ENCODE measurements around the gene ALG3. TPM values are rescaled to one million over a fixed set of nuclear protein-coding genes. Genes with fewer than 3 reads are reported as not detected.

The ALG3 gene
- total RNA-seq, 1 experiment from 2014 or later: 72.7 TPM

- no peak overlapping the region for H3K27ac ChIP-seq (ENCODE audit: low read length)
- no peak overlapping the region for H3K4me3 ChIP-seq (ENCODE audit: low read depth in 2 of 2, low read length in 2 of 2)
- H3K27me3 ChIP-seq (ENCODE audit: control insufficient read depth, insufficient read depth, low read length): peaks cover 14% of the 10 kb centered on the region; the same call in 1 of the 2 replicates
- ChIA-PET POLR2A (interaction anchor here (0.6 kb wide), 1 partner anchor 15 kb away, joined by 3 read pairs; no protein-coding TSS in a partner anchor), CTCF (interaction anchor here (0.7 to 2.5 kb wide), 7 partner anchors 14 to 410 kb away, joined by 3 to 7 read pairs (median 4); partner anchors contain the start of gene EEF1AKMT4)
- peak; percentile 59 for ATAC-seq
- peak; percentile 35 for DNase-seq (ENCODE audit: low read depth, low spot score)
- in situ Hi-C loops (cut with HindIII; ENCODE audit: low pct_unique_long_range_greater_than_20kb, low sequenced_read_pairs): no loop called here
- intact Hi-C loops (cut with micrococcal nuclease; ENCODE audit: unreplicated experiment): no loop called here
- TF ChIP-seq CTCF (IDR thresholded peaks at IDR 0.05): peak; percentile 97
- no peak for TF ChIP-seq REST (IDR thresholded peaks at IDR 0.05; ENCODE audit: insufficient read depth in 1 of 2, low read depth in 2 of 2, low read length in 1 of 2)
- no TSS peak for BruUV-seq (replicated peaks)
- no peaks in the 10 kb centered on the region for H3K4me1 ChIP-seq (ENCODE audit: control insufficient read depth, insufficient read depth, low read length)
- H3K36me3 ChIP-seq (ENCODE audit: control insufficient read depth, insufficient read depth, low read length): peaks cover 2% of the 10 kb centered on the region; the same call in 1 of the 2 replicates
- no peaks in the 10 kb centered on the region for H3K9me3 ChIP-seq (ENCODE audit: control insufficient read depth, insufficient read depth, low read depth, low read length)
Measured at GRCh38 chr3:184227481-184227935, 21.3 kb downstream of the ALG3 start.

GRCh38 chr3:184223946-184224345, 24.8 kb downstream of the ALG3 start:
- DNase-seq (ENCODE audit: low read depth, low spot score): no peak
- TF ChIP-seq TCF7L2 (IDR thresholded peaks at IDR 0.05; ENCODE audit: low read depth, low read length) (no peak), REST (IDR thresholded peaks at IDR 0.05; ENCODE audit: insufficient read depth in 1 of 2, low read depth in 2 of 2, low read length in 1 of 2) (no peak), POLR2AphosphoS5 (IDR thresholded peaks at IDR 0.05; ENCODE audit: low read depth, low read length) (no peak), CTCF (IDR thresholded peaks at IDR 0.05) (no peak), SIN3A (IDR thresholded peaks at IDR 0.05; ENCODE audit: borderline replicate concordance, insufficient read depth, low read depth, low read length) (no peak)
- no peak overlapping the region for H3K27ac ChIP-seq (ENCODE audit: low read length)
- ChIA-PET POLR2A (no interaction called here), CTCF (no interaction called here)
- no peaks in the 10 kb centered on the region for H3K36me3 ChIP-seq (ENCODE audit: control insufficient read depth, insufficient read depth, low read length)
- intact Hi-C loops (cut with micrococcal nuclease; ENCODE audit: unreplicated experiment) (no loop called here), in situ Hi-C loops (cut with HindIII; ENCODE audit: low pct_unique_long_range_greater_than_20kb, low sequenced_read_pairs) (no loop called here)
- peaks cover 4% of the 10 kb centered on the region; the same call in 1 of the 2 replicates for H3K27me3 ChIP-seq (ENCODE audit: control insufficient read depth, insufficient read depth, low read length)
- no TSS peak for BruUV-seq (replicated peaks)
- no peak overlapping the region for H3K4me3 ChIP-seq (ENCODE audit: low read depth in 2 of 2, low read length in 2 of 2)
- no peaks in the 10 kb centered on the region for H3K9me3 ChIP-seq (ENCODE audit: control insufficient read depth, insufficient read depth, low read depth, low read length)
- no peak for ATAC-seq
- no peaks in the 10 kb centered on the region for H3K4me1 ChIP-seq (ENCODE audit: control insufficient read depth, insufficient read depth, low read length)

All from Panc1 (cell line).